ENCODE data around the gene LINC01488.

The LINC01488 gene

DNA sequence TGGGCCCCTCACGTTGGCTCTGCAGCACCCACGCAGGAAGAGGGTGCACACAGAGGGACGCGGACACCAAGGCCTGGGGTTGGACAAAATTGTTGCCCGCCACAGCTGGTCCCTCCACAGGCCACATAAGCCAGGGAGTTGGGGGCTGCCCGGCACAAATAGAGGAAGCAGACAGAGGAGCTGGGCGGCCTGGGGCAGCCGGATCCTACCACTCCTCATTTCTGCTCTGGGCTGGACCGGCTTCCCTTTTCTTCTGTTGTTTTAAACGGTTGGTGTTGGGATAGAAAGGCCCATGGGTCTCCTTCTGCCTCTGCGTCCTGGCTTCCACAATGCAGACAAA lies 36.4 kb upstream of the LINC01488 start:
- no peak for DNase-seq (ENCODE audit: low read depth)

- DNase-seq (ENCODE audit: low read depth) = no peak
These were observed 35.4 kb upstream of the LINC01488 start for GRCh38 chr11:69446108-69446507.

- peak; percentile 39 for DNase-seq (ENCODE audit: low read depth)
These were observed 33.7 kb upstream of the LINC01488 start for GRCh38 chr11:69447786-69448185.

- DNase-seq (ENCODE audit: low read depth) = no peak
These were observed 32.8 kb upstream of the LINC01488 start for GRCh38 chr11:69448471-69449284.

DNA sequence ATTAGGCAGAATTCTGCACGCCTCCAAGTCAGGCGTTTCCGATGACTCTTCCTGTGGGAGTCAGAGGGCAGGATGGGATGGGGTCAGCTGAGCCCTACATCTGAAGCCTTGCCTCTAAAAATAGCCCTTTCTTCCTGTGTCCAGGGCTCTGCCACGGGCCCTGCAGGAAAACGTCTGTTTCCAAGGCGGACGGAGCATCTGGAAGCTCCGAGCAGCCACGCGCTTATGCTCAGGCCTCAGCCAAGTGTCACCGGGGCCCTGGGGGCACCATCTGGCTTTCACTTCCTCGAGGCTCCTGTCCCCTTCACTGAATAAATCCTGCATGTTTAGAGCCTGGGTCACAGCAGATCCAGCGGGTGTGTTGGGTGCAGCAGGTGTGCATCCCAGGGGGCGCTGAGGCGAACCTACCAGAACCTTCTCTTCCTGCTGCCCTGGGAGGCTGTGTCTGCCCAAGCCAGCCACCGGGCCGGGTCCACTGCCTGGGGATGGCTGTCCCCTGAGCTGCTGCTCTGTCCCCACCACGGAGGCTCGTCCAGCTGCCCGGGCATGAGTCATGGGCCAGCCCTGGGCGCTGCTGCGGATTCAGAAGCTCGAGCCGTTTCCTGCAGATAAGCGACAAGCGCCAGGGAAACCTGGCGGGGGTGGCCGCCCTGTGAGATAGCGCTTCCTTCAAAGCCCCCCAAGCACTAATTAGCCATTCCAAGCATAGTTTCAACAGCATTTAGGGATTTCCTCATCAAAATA lies 32.0 kb upstream of the LINC01488 start:
- DNase-seq (ENCODE audit: low read depth) = peak; percentile 87

GRCh38 chr11:69450064-69450856 lies 31.2 kb upstream of the LINC01488 start:
- no peak for DNase-seq (ENCODE audit: low read depth)

- DNase-seq (ENCODE audit: low read depth) = no peak
These were observed 30.6 kb upstream of the LINC01488 start for GRCh38 chr11:69450857-69451220.

DNA sequence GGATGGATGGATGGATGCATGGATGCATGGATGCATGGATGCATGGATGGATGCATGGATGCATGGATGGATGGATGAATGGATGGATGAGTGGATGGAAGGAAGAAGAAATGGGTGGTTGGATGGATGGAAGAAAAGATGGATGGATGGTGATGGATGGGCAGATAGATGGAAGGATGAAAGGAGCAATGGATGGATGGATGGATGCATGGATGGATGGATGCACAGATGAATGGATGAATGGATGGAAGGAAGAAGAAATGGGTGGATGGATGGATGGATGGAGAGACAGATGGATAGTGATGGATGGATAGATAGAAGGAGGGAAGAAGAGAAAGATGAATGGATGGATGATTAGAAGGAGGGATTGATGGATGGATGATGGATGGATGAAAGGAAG lies 30.2 kb upstream of the LINC01488 start:
- no peak for DNase-seq (ENCODE audit: low read depth)

DNA sequence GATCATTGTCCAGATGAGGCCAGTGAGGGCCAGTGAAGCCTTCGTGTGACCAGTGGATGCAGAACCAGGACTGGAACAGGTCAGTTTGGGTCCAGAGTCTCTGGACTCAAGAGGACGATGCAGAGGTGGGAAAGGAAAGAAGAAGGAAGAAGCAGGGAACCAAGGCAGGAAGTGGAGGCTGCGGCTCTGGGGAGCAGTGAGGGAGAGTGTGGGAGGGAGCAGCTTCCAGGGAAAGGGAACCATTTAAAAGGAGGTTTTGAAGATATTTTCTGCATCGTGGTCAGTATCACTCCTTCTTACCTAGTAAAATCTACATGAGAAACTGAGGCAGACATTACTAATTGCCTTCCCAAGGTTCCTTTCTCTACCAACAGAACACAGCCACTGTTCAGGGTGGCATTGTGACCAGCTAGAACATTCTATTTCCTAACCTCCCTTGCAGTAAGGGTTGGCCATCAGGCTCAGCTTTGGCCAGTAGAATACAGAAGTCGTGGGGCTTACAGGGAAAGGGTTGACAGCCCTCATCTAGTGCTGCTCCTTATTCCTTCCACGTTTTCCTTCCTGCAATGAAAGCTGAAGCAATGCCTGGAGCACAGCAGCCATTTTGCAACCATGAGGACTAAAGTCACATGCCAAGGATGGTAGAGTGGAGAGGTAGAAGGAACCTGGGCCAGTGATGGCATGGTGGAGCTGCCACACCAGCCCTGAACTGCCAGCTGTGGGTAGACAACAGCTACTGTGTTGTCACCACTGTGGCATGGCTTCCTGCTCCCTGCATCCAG lies 29.1 kb upstream of the LINC01488 start:
- no peak for DNase-seq (ENCODE audit: low read depth)

DNA sequence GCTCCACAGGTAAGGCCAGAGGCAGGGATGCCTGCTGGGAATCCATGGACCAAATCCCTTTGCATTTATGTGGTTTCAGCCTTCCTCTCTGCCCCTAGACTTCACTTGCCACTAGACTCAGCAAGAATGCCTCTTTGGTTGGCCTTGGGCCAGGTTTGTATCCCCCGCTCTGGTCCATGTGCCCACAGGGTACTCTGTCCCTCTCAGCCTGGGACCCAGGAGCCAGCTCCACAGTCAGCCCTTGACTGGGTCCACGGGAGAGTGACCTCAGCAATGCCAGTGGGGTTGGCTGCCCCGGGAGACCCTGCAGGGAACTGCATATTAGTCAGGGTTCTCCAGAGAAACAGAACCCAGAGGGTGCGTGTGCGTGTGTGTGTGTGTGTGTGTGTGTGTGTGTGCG lies 28.3 kb upstream of the LINC01488 start:
- no peak for DNase-seq (ENCODE audit: low read depth)

GRCh38 chr11:69454018-69454417 lies 27.4 kb upstream of the LINC01488 start:
- no peak for DNase-seq (ENCODE audit: low read depth)

DNA sequence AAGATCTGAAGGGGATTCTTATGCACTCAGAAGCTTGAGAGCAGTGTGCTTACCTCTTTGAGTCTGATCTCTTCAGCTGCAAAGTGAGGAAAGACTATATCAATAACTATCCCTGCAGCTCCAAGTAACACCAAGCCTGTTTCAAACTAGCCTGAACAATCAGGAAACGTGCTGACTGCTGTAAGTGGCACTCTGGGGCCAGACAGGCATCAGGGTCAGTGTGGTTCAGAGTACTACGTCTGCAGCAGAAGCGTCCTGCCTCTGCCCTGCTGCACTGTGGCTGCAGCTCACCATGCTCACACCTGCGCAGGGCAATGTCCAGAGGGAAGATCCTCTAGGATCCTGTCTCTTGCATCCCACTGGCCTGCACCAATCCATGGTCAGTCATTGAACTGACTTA lies 25.5 kb upstream of the LINC01488 start:
- DNase-seq (ENCODE audit: low read depth) = no peak

GRCh38 chr11:69456712-69457111 lies 24.8 kb upstream of the LINC01488 start:
- no peak for DNase-seq (ENCODE audit: low read depth)

GRCh38 chr11:69459848-69460539 lies 21.5 kb upstream of the LINC01488 start:
- DNase-seq (ENCODE audit: low read depth) = no peak

GRCh38 chr11:69460540-69461257 lies 20.8 kb upstream of the LINC01488 start:
- DNase-seq (ENCODE audit: low read depth) = peak; percentile 80

- no peak for DNase-seq (ENCODE audit: low read depth)
These were observed 20.0 kb upstream of the LINC01488 start for GRCh38 chr11:69461272-69461962.

- DNase-seq (ENCODE audit: low read depth) = no peak
These were observed 19.1 kb upstream of the LINC01488 start for GRCh38 chr11:69462106-69462951.

GRCh38 chr11:69463181-69463994 lies 18.1 kb upstream of the LINC01488 start:
- DNase-seq (ENCODE audit: low read depth) = peak; percentile 80
